Panc1 (cell line): ENCODE data around the gene STK24. TPM values are rescaled to one million over a fixed set of nuclear protein-coding genes. Genes with fewer than 3 reads are reported as not detected.

Source experiments
- ATAC-seq: fragments of 200-7000 bp; cut with Tn5 transposase; 2 replicates; pipeline ENCODE4 v1.9.1; 2020; ENCODE audit warnings: mild to moderate bottlenecking, moderate library complexity
- BruUV-seq: library from RNA; stranded (reverse); fragments of 400-500 nt; replicated peaks from 2 replicates; lab custom pipeline; 2021; lab: Mats Ljungman, UMichigan
- CTCF ChIA-PET: fragments of 300-600 bp; sonication (Branson Sonifier 250); formaldehyde crosslinking; loops from one replicate; lab custom pipeline; 2022; ENCODE audit warnings: antibody characterized with exemption; lab: Charles Lee
- POLR2A ChIA-PET: fragments of 300-600 bp; sonication (Branson Sonifier 250); formaldehyde crosslinking; loops from one replicate; lab custom pipeline; 2022; ENCODE audit warnings: antibody characterized with exemption; lab: Charles Lee
- DNase-seq: peaks from one replicate; pipeline ENCODE4 v3.0.0-alpha.2; 2010; ENCODE audit warnings: low read depth, low spot score
- H3K27ac ChIP-seq: 2 replicates; pipeline ENCODE4 v1.5.1; 2011; ENCODE audit warnings: mild to moderate bottlenecking, low read length, inconsistent platforms
- H3K27me3 ChIP-seq: fragments of 200-500 bp; sonication (Bioruptor generic); 2 replicates; pipeline ENCODE4 v1.6.0; 2014; ENCODE audit warnings: low read length, inconsistent platforms; ENCODE audit not compliant: control insufficient read depth, insufficient read depth
- H3K36me3 ChIP-seq: fragments of 200-500 bp; sonication (Bioruptor generic); 2 replicates; pipeline ENCODE4 v1.5.1; 2014; ENCODE audit warnings: inconsistent platforms, mild to moderate bottlenecking, low read length, moderate library complexity; ENCODE audit not compliant: control insufficient read depth, insufficient read depth
- H3K4me1 ChIP-seq: 2 replicates; pipeline ENCODE4 v1.5.1; 2011; ENCODE audit warnings: inconsistent platforms, mild to moderate bottlenecking, low read length, moderate library complexity; ENCODE audit not compliant: control insufficient read depth, insufficient read depth
- H3K4me3 ChIP-seq, 2 experiments: 2 replicates each; pipeline ENCODE4 v1.5.1; 2011 to 2012; ENCODE audit warnings: low read depth in 2 of 2, low read length in 2 of 2, mild to moderate bottlenecking in 2 of 2, inconsistent platforms in 1 of 2, moderate library complexity in 1 of 2
- H3K9me3 ChIP-seq: fragments of 200-500 bp; sonication (Bioruptor generic); 2 replicates; pipeline ENCODE4 v1.5.1; 2014; ENCODE audit warnings: low read depth, mild to moderate bottlenecking, inconsistent platforms, low read length, moderate library complexity; ENCODE audit not compliant: control insufficient read depth, insufficient read depth
- CTCF ChIP-seq: fragments of 450-650 bp; IDR thresholded peaks from 2 replicates; pipeline ENCODE4 v1.5.1; 2017; ENCODE audit warnings: mild to moderate bottlenecking
- POLR2AphosphoS5 ChIP-seq: IDR thresholded peaks from 2 replicates; pipeline ENCODE4 v1.6.1; 2012; ENCODE audit warnings: mild to moderate bottlenecking, low read depth, low read length, moderate library complexity
- SIN3A ChIP-seq: IDR thresholded peaks from 2 replicates; pipeline ENCODE4 v1.6.1; 2012; ENCODE audit warnings: low read depth, mild to moderate bottlenecking, low read length, moderate library complexity, borderline replicate concordance; ENCODE audit not compliant: insufficient read depth
- TCF7L2 ChIP-seq: IDR thresholded peaks from 2 replicates; pipeline ENCODE4 v1.6.1; 2011; ENCODE audit warnings: mild to moderate bottlenecking, low read depth, low read length, inconsistent platforms
- in situ Hi-C: cut with HindIII; loops from 2 replicates; pipeline ENCODE4 v1.10.0; 2016; ENCODE audit warnings: low sequenced_read_pairs, low pct_unique_long_range_greater_than_20kb
- intact Hi-C: fragments of 100-400 bp; cut with micrococcal nuclease; formaldehyde crosslinking; loops from one replicate; pipeline ENCODE4 v1.10.0; 2022; ENCODE audit not compliant: unreplicated experiment
- total RNA-seq: library from RNA; stranded (reverse); gene quantifications from one replicate; pipeline ENCODE4 v1.2.1, GENCODE V29; 2021; ENCODE audit not compliant: unreplicated experiment
- TF ChIP-seq, protein P1 (sequence below), 2 experiments: IDR thresholded peaks; 2 replicates each; pipeline ENCODE4 v1.6.1; 2011 to 2012; ENCODE audit warnings: low read depth in 2 of 2, control low read depth in 1 of 2, low read length in 1 of 2, mild to moderate bottlenecking in 1 of 2, moderate library complexity in 1 of 2; ENCODE audit not compliant: insufficient read depth in 1 of 2

The STK24 gene
- total RNA-seq, 1 experiment from 2014 or later: 57.3 TPM

- Histone ChIP-seq H3K4me1 (no peaks in the 10 kb centered on the region; the same call in none of the 2 replicates), H3K4me3 (no peak overlapping the region), H3K27me3 (no peaks in the 10 kb centered on the region), H3K36me3 (no peaks in the 10 kb centered on the region), H3K27ac (no peak overlapping the region), H3K9me3 (no peaks in the 10 kb centered on the region)
- ATAC-seq (no peak), DNase-seq (no peak)
- no peak for TF ChIP-seq SIN3A
- no peak for TF ChIP-seq CTCF
- TF ChIP-seq POLR2AphosphoS5: no peak
- TF ChIP-seq TCF7L2: no peak
- TF ChIP-seq, protein P1, sequence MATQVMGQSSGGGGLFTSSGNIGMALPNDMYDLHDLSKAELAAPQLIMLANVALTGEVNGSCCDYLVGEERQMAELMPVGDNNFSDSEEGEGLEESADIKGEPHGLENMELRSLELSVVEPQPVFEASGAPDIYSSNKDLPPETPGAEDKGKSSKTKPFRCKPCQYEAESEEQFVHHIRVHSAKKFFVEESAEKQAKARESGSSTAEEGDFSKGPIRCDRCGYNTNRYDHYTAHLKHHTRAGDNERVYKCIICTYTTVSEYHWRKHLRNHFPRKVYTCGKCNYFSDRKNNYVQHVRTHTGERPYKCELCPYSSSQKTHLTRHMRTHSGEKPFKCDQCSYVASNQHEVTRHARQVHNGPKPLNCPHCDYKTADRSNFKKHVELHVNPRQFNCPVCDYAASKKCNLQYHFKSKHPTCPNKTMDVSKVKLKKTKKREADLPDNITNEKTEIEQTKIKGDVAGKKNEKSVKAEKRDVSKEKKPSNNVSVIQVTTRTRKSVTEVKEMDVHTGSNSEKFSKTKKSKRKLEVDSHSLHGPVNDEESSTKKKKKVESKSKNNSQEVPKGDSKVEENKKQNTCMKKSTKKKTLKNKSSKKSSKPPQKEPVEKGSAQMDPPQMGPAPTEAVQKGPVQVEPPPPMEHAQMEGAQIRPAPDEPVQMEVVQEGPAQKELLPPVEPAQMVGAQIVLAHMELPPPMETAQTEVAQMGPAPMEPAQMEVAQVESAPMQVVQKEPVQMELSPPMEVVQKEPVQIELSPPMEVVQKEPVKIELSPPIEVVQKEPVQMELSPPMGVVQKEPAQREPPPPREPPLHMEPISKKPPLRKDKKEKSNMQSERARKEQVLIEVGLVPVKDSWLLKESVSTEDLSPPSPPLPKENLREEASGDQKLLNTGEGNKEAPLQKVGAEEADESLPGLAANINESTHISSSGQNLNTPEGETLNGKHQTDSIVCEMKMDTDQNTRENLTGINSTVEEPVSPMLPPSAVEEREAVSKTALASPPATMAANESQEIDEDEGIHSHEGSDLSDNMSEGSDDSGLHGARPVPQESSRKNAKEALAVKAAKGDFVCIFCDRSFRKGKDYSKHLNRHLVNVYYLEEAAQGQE (IDR thresholded peaks at IDR 0.05; ENCODE audit: insufficient read depth in 1 of 2, low read depth in 2 of 2, low read length in 1 of 2): no peak
- in situ Hi-C loops (no loop called here), intact Hi-C loops (no loop called here)
- no TSS peak for BruUV-seq
- ChIA-PET POLR2A (no interaction called here), CTCF (no interaction called here)
Measured at GRCh38 chr13:98521461-98522247, 55.3 kb downstream of the STK24 start.

- no peak for ATAC-seq
- TF ChIP-seq TCF7L2 (no peak), CTCF (no peak), POLR2AphosphoS5 (no peak)
- TF ChIP-seq, protein P1 (IDR thresholded peaks at IDR 0.05; ENCODE audit: insufficient read depth in 1 of 2, low read depth in 2 of 2, low read length in 1 of 2): no peak
- CTCF ChIA-PET: no interaction called here
- intact Hi-C loops (no loop called here), in situ Hi-C loops (no loop called here)
- H3K9me3 ChIP-seq: no peaks in the 10 kb centered on the region
- no peak overlapping the region for H3K27ac ChIP-seq
- H3K4me1 ChIP-seq: no peaks in the 10 kb centered on the region; the same call in none of the 2 replicates
- no peak for DNase-seq
- POLR2A ChIA-PET: no interaction called here
- H3K4me3 ChIP-seq: no peak overlapping the region
- no peaks in the 10 kb centered on the region for H3K36me3 ChIP-seq
- BruUV-seq: no TSS peak
- no peaks in the 10 kb centered on the region for H3K27me3 ChIP-seq
Measured at GRCh38 chr13:98520674-98521449, 56.0 kb downstream of the STK24 start.
